MM.1S (cell line): ENCODE measurements around the gene LAMB2.
A peak's percentile ranks its signal among the peaks of the same experiment; 100 is the strongest.

Experiments
- DNase-seq: peaks from one replicate; pipeline ENCODE4 v3.0.0-alpha.2; 2015
- H2AFZ ChIP-seq: fragments of 300-600 bp; sonication (generic); 2 replicates; pipeline ENCODE4 v1.6.0; 2016; ENCODE audit warnings: antibody characterized with exemption, low read length
- H3F3A ChIP-seq: fragments of 300-600 bp; sonication (generic); 2 replicates; pipeline ENCODE4 v1.6.1; 2016; ENCODE audit warnings: mild to moderate bottlenecking, antibody characterized with exemption, low read length, moderate library complexity, mixed read lengths; ENCODE audit not compliant: insufficient read depth
- H3K27ac ChIP-seq: fragments of 300-600 bp; sonication (generic); 2 replicates; pipeline ENCODE4 v1.5.1; 2016; ENCODE audit warnings: mild to moderate bottlenecking, low read length
- H3K27me3 ChIP-seq: fragments of 300-600 bp; sonication (generic); replicated peaks from 2 replicates; pipeline ENCODE4 v1.6.0; 2016; ENCODE audit warnings: low read length; ENCODE audit not compliant: insufficient read depth
- H3K36me3 ChIP-seq: fragments of 300-600 bp; sonication (generic); replicated peaks from 2 replicates; pipeline ENCODE4 v1.6.1; 2016; ENCODE audit warnings: mild to moderate bottlenecking, low read length, mixed read lengths; ENCODE audit not compliant: insufficient read depth
- H3K4me1 ChIP-seq: fragments of 300-600 bp; sonication (generic); 2 replicates; pipeline ENCODE4 v1.6.1; 2016; ENCODE audit warnings: low read length, mixed read lengths
- H3K4me2 ChIP-seq: fragments of 300-600 bp; sonication (generic); 2 replicates; pipeline ENCODE4 v1.6.0; 2016; ENCODE audit warnings: low read depth, low read length
- H3K4me3 ChIP-seq: fragments of 300-600 bp; sonication (generic); 2 replicates; pipeline ENCODE4 v1.5.1; 2016; ENCODE audit warnings: low read length, mixed read lengths
- H3K79me2 ChIP-seq: fragments of 300-600 bp; sonication (generic); 2 replicates; pipeline ENCODE4 v1.6.1; 2016; ENCODE audit warnings: mixed run types, low read length, mixed read lengths
- H3K9ac ChIP-seq: fragments of 300-600 bp; sonication (generic); 2 replicates; pipeline ENCODE4 v1.6.1; 2016; ENCODE audit warnings: low read length, mixed read lengths
- H3K9me2 ChIP-seq: fragments of 300-600 bp; sonication (generic); replicated peaks from 2 replicates; pipeline ENCODE4 v1.6.1; 2016; ENCODE audit warnings: mild to moderate bottlenecking, low read length, mixed read lengths; ENCODE audit not compliant: insufficient read depth
- H3K9me3 ChIP-seq: fragments of 300-600 bp; sonication (generic); replicated peaks from 2 replicates; pipeline ENCODE4 v1.6.1; 2016; ENCODE audit warnings: mild to moderate bottlenecking, low read length, mixed read lengths; ENCODE audit not compliant: insufficient read depth
- H4K20me1 ChIP-seq: fragments of 300-600 bp; sonication (generic); 2 replicates; pipeline ENCODE4 v1.6.1; 2016; ENCODE audit warnings: mild to moderate bottlenecking, low read length, moderate library complexity, mixed read lengths; ENCODE audit not compliant: insufficient read depth
- CTCF ChIP-seq: fragments of 300-600 bp; sonication (generic); IDR thresholded peaks from 2 replicates; pipeline ENCODE4 v1.5.1; 2016; ENCODE audit warnings: antibody characterized with exemption, low read length, mixed read lengths
- EZH2 ChIP-seq: fragments of 300-600 bp; sonication (generic); optimal IDR thresholded peaks from 2 replicates; pipeline ENCODE3; 2017; ENCODE audit warnings: low read depth, mild to moderate bottlenecking, antibody characterized with exemption, low read length, mixed read lengths
- EZH2phosphoT487 ChIP-seq: fragments of 300-600 bp; sonication (generic); IDR thresholded peaks from 2 replicates; pipeline ENCODE4 v1.6.1; 2018; ENCODE audit warnings: antibody characterized with exemption, low read length

LAMB2 gene

GRCh38 chr3:49122022-49122421, 10.8 kb downstream of the LAMB2 start:
- Histone ChIP-seq H3K9ac (no peak overlapping the region), H3K79me2 (peaks cover 24% of the 10 kb centered on the region), H3K4me2 (no peak overlapping the region), H3K9me2 (no peaks in the 10 kb centered on the region), H4K20me1 (no peaks in the 10 kb centered on the region), H2AFZ (no peak overlapping the region), H3K27me3 (peaks cover 3% of the 10 kb centered on the region; the same call in 1 of the 2 replicates), H3F3A (peaks cover 12% of the 10 kb centered on the region), H3K36me3 (no peaks in the 10 kb centered on the region), H3K4me3 (no peak overlapping the region), H3K9me3 (no peaks in the 10 kb centered on the region), H3K27ac (no peak overlapping the region), H3K4me1 (peaks cover 8% of the 10 kb centered on the region)
- TF ChIP-seq EZH2 = no peak
- no peak for TF ChIP-seq CTCF
- TF ChIP-seq EZH2phosphoT487 = no peak
- DNase-seq = no peak

GRCh38 chr3:49121132-49121736, 11.6 kb downstream of the LAMB2 start:
- Histone ChIP-seq H3K27me3 (peaks cover 3% of the 10 kb centered on the region; the same call in 1 of the 2 replicates), H3F3A (peaks cover 12% of the 10 kb centered on the region), H3K9ac (peak overlapping the region; percentile 96; the same call in 1 of the 2 replicates), H3K4me1 (peaks cover 8% of the 10 kb centered on the region), H3K9me2 (no peaks in the 10 kb centered on the region), H3K27ac (peak overlapping the region; percentile 68; the same call in 1 of the 2 replicates), H3K9me3 (no peaks in the 10 kb centered on the region), H3K4me3 (peak overlapping the region; percentile 92), H3K79me2 (peaks cover 24% of the 10 kb centered on the region), H3K4me2 (peak overlapping the region; percentile 99; the same call in 1 of the 2 replicates), H4K20me1 (no peaks in the 10 kb centered on the region), H3K36me3 (no peaks in the 10 kb centered on the region), H2AFZ (peak overlapping the region; percentile 92)
- DNase-seq = no peak
- TF ChIP-seq EZH2phosphoT487 (no peak), CTCF (no peak), EZH2 (no peak)

GRCh38 chr3:49120438-49121131, 12.3 kb downstream of the LAMB2 start, which contains the start of gene USP19:
USP19 (minus strand) TSS chr3:49120823; CDS start chr3:49119145, 1,678 bp downstream.
- Histone ChIP-seq H3K27ac (peak within 1 kb of the TSS; percentile 68; the same call in 1 of the 2 replicates), H3F3A (peaks cover 12% of the 10 kb centered on the region), H3K9me2 (no peaks in the 10 kb centered on the region), H4K20me1 (no peaks in the 10 kb centered on the region), H3K9me3 (no peaks in the 10 kb centered on the region), H3K9ac (peak within 1 kb of the TSS; percentile 96), H3K79me2 (peaks cover 24% of the 10 kb centered on the region), H3K4me2 (peak within 1 kb of the TSS; percentile 99), H2AFZ (peak within 1 kb of the TSS; percentile 92), H3K4me3 (peak within 1 kb of the TSS; percentile 92), H3K4me1 (peaks cover 8% of the 10 kb centered on the region), H3K36me3 (no peaks in the 10 kb centered on the region), H3K27me3 (peaks cover 3% of the 10 kb centered on the region; the same call in 1 of the 2 replicates)
- TF ChIP-seq CTCF (no peak), EZH2 (no peak), EZH2phosphoT487 (no peak)
- peak; percentile 96 for DNase-seq
